Vagina (tissue), 2 donors: ENCODE measurements around the gene GUCY1A1.

Experiments used
- POLR2A ChIP-seq, 2 donors: fragments of 450-650 bp; IDR thresholded peaks; one replicate each; pipeline ENCODE4 v1.6.1; 2017; ENCODE audit warnings: antibody characterized with exemption in 2 of 2, mild to moderate bottlenecking in 2 of 2, moderate library complexity in 2 of 2
- POLR2AphosphoS5 ChIP-seq, 2 donors: sonication (generic); formaldehyde crosslinking; IDR thresholded peaks; one replicate each; pipeline ENCODE4 v1.9.0; 2017; ENCODE audit warnings: antibody characterized with exemption in 2 of 2, mild to moderate bottlenecking in 2 of 2, low read depth in 1 of 2; ENCODE audit not compliant: insufficient read depth in 1 of 2
- TF ChIP-seq, protein P1 (sequence below), 3 experiments: fragments of 450-650 bp in 2 of 3; fragments of 200-600 bp in 1 of 3; sonication (generic) in 1 of 3; IDR thresholded peaks; one replicate each; pipeline ENCODE4 v1.5.1; 2017 to 2019; ENCODE audit warnings: antibody characterized with exemption in 3 of 3, mild to moderate bottlenecking in 2 of 3, moderate library complexity in 2 of 3

DNA sequence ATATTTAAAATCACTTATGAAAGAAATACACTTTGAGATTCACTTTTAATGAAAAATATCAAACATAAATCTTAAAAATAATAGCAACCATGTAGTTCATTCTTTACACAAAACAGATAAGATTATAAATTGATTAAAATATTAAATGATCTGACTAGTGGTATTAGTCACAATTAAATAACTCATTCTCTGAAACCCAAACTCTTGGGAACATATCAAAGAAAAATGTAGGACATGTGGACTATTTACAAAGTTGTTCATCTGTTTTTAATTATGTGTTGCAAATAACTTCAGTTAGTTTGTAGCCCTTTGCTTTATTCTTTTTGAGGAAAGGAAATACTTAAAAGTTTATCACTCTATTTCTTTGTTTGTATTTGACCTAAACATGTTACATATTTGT, 9.5 kb upstream of the GUCY1A1 start:
- TF ChIP-seq, protein P1, sequence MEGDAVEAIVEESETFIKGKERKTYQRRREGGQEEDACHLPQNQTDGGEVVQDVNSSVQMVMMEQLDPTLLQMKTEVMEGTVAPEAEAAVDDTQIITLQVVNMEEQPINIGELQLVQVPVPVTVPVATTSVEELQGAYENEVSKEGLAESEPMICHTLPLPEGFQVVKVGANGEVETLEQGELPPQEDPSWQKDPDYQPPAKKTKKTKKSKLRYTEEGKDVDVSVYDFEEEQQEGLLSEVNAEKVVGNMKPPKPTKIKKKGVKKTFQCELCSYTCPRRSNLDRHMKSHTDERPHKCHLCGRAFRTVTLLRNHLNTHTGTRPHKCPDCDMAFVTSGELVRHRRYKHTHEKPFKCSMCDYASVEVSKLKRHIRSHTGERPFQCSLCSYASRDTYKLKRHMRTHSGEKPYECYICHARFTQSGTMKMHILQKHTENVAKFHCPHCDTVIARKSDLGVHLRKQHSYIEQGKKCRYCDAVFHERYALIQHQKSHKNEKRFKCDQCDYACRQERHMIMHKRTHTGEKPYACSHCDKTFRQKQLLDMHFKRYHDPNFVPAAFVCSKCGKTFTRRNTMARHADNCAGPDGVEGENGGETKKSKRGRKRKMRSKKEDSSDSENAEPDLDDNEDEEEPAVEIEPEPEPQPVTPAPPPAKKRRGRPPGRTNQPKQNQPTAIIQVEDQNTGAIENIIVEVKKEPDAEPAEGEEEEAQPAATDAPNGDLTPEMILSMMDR (IDR thresholded peaks at IDR 0.05), result no peak
- TF ChIP-seq POLR2A (IDR thresholded peaks at IDR 0.05) (no peak), POLR2AphosphoS5 (IDR thresholded peaks at IDR 0.05; ENCODE audit: insufficient read depth in 1 of 2, low read depth in 1 of 2) (no peak)
